HUES64 (cell line): ENCODE measurements around the gene CDKN1A. TPM values are rescaled to one million over a fixed set of nuclear protein-coding genes. Genes with fewer than 3 reads are reported as not detected.

Source experiments
- H3K27ac ChIP-seq: 2 replicates; pipeline ENCODE4 v1.7.0; 2013; ENCODE audit warnings: low read depth, low read length, inconsistent platforms
- H3K27me3 ChIP-seq: 2 replicates; pipeline ENCODE4 v1.6.1; 2013; ENCODE audit warnings: mild to moderate bottlenecking, low read length; ENCODE audit not compliant: insufficient read depth
- H3K36me3 ChIP-seq: 2 replicates; pipeline ENCODE4 v1.6.1; 2013; ENCODE audit warnings: mild to moderate bottlenecking, low read length; ENCODE audit not compliant: insufficient read depth
- H3K4me1 ChIP-seq: 2 replicates; pipeline ENCODE4 v1.6.1; 2013; ENCODE audit warnings: mild to moderate bottlenecking, low read length, moderate library complexity; ENCODE audit not compliant: insufficient read depth
- H3K4me3 ChIP-seq: 2 replicates; pipeline ENCODE4 v1.5.1; 2013; ENCODE audit warnings: mild to moderate bottlenecking, low read length, moderate library complexity
- H3K9ac ChIP-seq: 2 replicates; pipeline ENCODE4 v1.6.1; 2013; ENCODE audit warnings: mild to moderate bottlenecking, low read depth, low read length
- H3K9me3 ChIP-seq: 2 replicates; pipeline ENCODE4 v1.6.1; 2013; ENCODE audit warnings: low read depth, low read length; ENCODE audit not compliant: insufficient read depth
- WGBS: fragments of 150-250, 120-280 bp; methylation state at CpG from one replicate; pipeline ENCODE4 v1.1.7; 2013; ENCODE audit warnings: missing lambda C conversion rate; 5-methylcytosine and 5-hydroxymethylcytosine counted together
- polyA plus RNA-seq, 2 experiments: library from polyadenylated mRNA; stranded (reverse); fragments of 50-300 nt; gene quantifications; one replicate each; pipeline ENCODE4 v1.2.3, GENCODE V29; 2013

Gene CDKN1A
- 20.0 TPM for polyA plus RNA-seq (2013, experiment 1 of 2)
- 17.7 TPM for polyA plus RNA-seq (2013, experiment 2 of 2)

GRCh38 chr6:36678488-36679042 is at the start of gene CDKN1A:
Gene CDKN1A (plus strand): TSS chr6:36678714. CDS start chr6:36684102, 5,388 bp downstream.
- peak within 1 kb of the TSS; percentile 72 for H3K4me3 ChIP-seq
- 1% methylated on average over 63 of the region's 63 CpGs for WGBS
- peaks cover 37% of the 10 kb centered on the region for H3K27me3 ChIP-seq
- no peaks in the 10 kb centered on the region for H3K9me3 ChIP-seq
- H3K4me1 ChIP-seq, result peaks cover 37% of the 10 kb centered on the region
- peaks cover 3% of the 10 kb centered on the region; the same call in 1 of the 2 replicates for H3K36me3 ChIP-seq
- no peak within 1 kb of the TSS; the same call in 1 of the 2 replicates for H3K27ac ChIP-seq
- peak within 1 kb of the TSS; percentile 58 for H3K9ac ChIP-seq

DNA sequence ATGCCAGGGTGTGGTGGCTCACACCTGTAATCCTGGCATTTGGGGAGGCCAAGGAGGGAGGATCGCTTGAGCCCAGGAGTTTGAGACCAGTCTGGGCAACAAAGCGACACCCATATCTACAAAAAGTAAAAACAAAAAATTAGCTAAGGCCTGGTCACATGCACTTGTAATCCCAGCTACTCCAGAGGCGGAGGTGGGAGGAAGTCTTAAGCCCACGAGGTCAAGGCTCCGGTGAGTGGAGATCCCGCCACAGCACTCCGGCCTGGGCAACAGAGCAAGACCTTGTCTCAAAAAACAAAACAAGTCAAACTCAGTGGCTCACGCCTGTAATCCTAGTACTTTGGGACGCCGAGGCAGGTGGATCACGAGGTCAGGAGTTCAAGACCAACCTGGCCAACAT is 48.7 kb upstream of the CDKN1A start:
- no peak overlapping the region for H3K9ac ChIP-seq
- WGBS, result 92% methylated on average over 11 of the region's 11 CpGs

GRCh38 chr6:36631326-36632011 is 47.0 kb upstream of the CDKN1A start:
- no peak overlapping the region for H3K27ac ChIP-seq

More for the DNA sequence above, 48.7 kb upstream of the CDKN1A start:
- H3K4me3 ChIP-seq, result no peak overlapping the region
- 0 out of 2 replicates have a peak, but pooled peaks cover 2% of the 10 kb centered on the region for H3K4me1 ChIP-seq
- no peak overlapping the region for H3K27ac ChIP-seq
- H3K9me3 ChIP-seq, result no peaks in the 10 kb centered on the region
- H3K36me3 ChIP-seq, result no peaks in the 10 kb centered on the region
- no peaks in the 10 kb centered on the region for H3K27me3 ChIP-seq

GRCh38 chr6:36633370-36633769 is 45.1 kb upstream of the CDKN1A start:
- Histone ChIP-seq H3K4me3 (no peak overlapping the region), H3K27me3 (no peaks in the 10 kb centered on the region), H3K27ac (no peak overlapping the region), H3K4me1 (0 out of 2 replicates have a peak, but pooled peaks cover 2% of the 10 kb centered on the region), H3K9me3 (no peaks in the 10 kb centered on the region), H3K9ac (no peak overlapping the region), H3K36me3 (no peaks in the 10 kb centered on the region)
- WGBS, result 93% methylated on average over 6 of the region's 6 CpGs

More at GRCh38 chr6:36631326-36632011, 47.0 kb upstream of the CDKN1A start:
- Histone ChIP-seq H3K27me3 (no peaks in the 10 kb centered on the region), H3K4me1 (0 out of 2 replicates have a peak, but pooled peaks cover 2% of the 10 kb centered on the region), H3K36me3 (no peaks in the 10 kb centered on the region), H3K4me3 (no peak overlapping the region), H3K9ac (no peak overlapping the region), H3K9me3 (no peaks in the 10 kb centered on the region)
- 81% methylated on average over 14 of the region's 14 CpGs for WGBS

- no peak overlapping the region for H3K27ac ChIP-seq
- no peaks in the 10 kb centered on the region for H3K36me3 ChIP-seq
- no peak overlapping the region for H3K4me3 ChIP-seq
- WGBS, result 84% methylated on average over 9 of the region's 9 CpGs
- no peak overlapping the region for H3K9ac ChIP-seq
- no peaks in the 10 kb centered on the region for H3K9me3 ChIP-seq
- H3K4me1 ChIP-seq, result 0 out of 2 replicates have a peak, but pooled peaks cover 2% of the 10 kb centered on the region
- no peaks in the 10 kb centered on the region for H3K27me3 ChIP-seq
These were observed 44.6 kb upstream of the CDKN1A start for GRCh38 chr6:36633915-36634314.

DNA sequence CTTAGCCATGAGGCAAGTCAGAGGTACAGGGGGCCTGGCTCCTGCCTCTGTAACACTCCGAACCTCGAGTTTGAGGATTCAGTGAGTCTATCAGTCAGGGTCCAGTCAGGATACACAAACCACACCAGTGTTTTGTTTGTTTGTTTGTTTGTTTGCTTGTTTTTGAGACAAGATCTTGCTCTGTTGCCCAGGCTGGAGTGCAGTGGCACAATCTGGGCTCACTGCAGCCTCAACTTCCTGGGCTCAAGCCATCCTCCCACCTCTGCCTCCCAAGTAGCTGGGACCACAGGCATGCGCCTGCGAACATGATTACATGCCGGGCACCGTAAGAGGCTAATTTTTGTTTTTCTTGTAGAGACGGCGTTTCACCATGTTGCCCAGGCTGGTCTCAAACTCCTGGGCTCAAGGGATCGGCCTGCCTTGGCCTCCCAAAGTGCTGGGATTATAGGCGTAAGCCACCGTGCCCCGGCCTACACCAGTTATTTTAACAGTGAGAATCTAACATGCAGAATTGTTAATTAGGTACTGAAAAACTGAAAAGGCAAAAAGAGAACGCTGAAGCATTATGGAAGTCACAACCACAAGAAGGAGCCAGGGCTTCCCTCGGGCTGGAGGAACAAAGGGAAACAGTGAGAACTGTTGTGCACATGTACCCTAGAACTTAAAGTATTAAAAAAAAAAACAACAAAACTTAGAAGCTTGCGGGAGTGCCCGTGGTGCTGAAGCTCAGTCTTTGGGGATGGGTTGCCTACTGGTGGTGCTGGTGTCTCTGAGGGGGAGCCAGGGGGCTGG is 44.0 kb upstream of the CDKN1A start:
- no peak overlapping the region for H3K27ac ChIP-seq
- WGBS, result 92% methylated on average over 16 of the region's 16 CpGs

GRCh38 chr6:36636283-36636682 is 42.2 kb upstream of the CDKN1A start:
- WGBS, result 80% methylated on average over 5 of the region's 5 CpGs
- no peak overlapping the region for H3K9ac ChIP-seq
- H3K36me3 ChIP-seq, result no peaks in the 10 kb centered on the region
- no peak overlapping the region for H3K27ac ChIP-seq
- H3K9me3 ChIP-seq, result no peaks in the 10 kb centered on the region
- 0 out of 2 replicates have a peak, but pooled peaks cover 2% of the 10 kb centered on the region for H3K4me1 ChIP-seq
- no peaks in the 10 kb centered on the region for H3K27me3 ChIP-seq
- no peak overlapping the region for H3K4me3 ChIP-seq

More for the DNA sequence above, 44.0 kb upstream of the CDKN1A start:
- no peak overlapping the region for H3K4me3 ChIP-seq
- H3K9me3 ChIP-seq, result no peaks in the 10 kb centered on the region
- H3K9ac ChIP-seq, result no peak overlapping the region
- H3K27me3 ChIP-seq, result no peaks in the 10 kb centered on the region
- no peaks in the 10 kb centered on the region for H3K36me3 ChIP-seq
- H3K4me1 ChIP-seq, result 0 out of 2 replicates have a peak, but pooled peaks cover 2% of the 10 kb centered on the region

GRCh38 chr6:36636687-36637418 is 41.7 kb upstream of the CDKN1A start:
- H3K9ac ChIP-seq, result no peak overlapping the region
- H3K36me3 ChIP-seq, result no peaks in the 10 kb centered on the region
- H3K4me1 ChIP-seq, result 0 out of 2 replicates have a peak, but pooled peaks cover 4% of the 10 kb centered on the region
- no peaks in the 10 kb centered on the region for H3K9me3 ChIP-seq
- H3K4me3 ChIP-seq, result no peak overlapping the region
- no peak overlapping the region for H3K27ac ChIP-seq
- H3K27me3 ChIP-seq, result no peaks in the 10 kb centered on the region
- 89% methylated on average over 12 of the region's 12 CpGs for WGBS

DNA sequence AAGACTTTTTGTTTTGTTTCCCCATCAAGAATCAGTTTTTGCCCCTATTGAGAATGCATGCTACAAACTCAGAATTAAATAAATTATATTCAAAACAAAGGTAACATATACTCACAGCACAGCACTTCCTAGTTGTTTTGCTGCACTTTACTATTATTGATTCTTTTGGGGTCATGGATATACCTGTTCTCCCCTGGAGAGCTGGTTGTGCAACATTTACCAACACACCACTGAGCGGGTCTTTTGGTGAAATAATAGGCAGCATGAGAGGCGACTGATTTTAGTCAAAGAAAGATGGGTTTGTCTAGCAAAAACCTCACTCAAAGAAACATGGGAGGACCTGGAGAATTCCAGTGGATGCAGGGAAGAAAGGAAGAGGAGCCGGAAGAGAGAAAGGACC is 39.9 kb upstream of the CDKN1A start:
- Histone ChIP-seq H3K36me3 (no peaks in the 10 kb centered on the region), H3K27me3 (no peaks in the 10 kb centered on the region), H3K9ac (no peak overlapping the region), H3K4me1 (peaks cover 4% of the 10 kb centered on the region; the same call in 1 of the 2 replicates), H3K27ac (no peak overlapping the region), H3K9me3 (no peaks in the 10 kb centered on the region), H3K4me3 (no peak overlapping the region)
- WGBS, result 93% methylated on average over 3 of the region's 3 CpGs

DNA sequence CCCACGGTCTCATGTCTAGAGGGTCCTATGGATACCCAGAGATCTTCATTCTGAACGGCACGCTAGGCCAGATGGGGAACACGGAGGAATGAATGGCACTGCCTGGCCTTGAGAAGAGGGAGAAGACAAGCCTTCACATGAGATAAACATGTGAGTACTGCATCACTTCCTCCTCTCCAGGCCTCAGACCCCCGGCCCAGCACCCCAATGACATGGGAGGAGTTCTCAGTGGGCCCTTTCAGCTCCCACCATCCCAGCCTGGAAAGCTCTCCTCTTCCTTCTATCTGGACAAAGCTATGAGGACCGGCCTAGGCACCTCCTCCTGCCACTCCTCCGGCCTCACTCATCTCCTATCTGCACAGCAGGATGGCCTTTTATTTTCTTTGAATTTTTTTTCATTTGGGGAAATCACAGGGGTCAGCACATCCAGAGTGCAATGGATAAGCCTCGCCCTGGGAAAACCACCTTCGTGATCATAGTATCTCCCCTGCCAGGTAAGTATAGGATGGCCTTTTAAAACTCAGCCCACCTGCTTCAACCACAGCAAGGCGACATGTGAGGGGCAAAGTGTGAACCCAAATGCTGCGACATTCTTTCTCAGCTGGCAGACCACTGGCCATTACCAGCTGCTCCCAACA is 39.2 kb upstream of the CDKN1A start:
- no peaks in the 10 kb centered on the region for H3K36me3 ChIP-seq
- no peak overlapping the region for H3K27ac ChIP-seq
- H3K9ac ChIP-seq, result no peak overlapping the region
- H3K4me1 ChIP-seq, result peaks cover 4% of the 10 kb centered on the region; the same call in 1 of the 2 replicates
- H3K9me3 ChIP-seq, result no peaks in the 10 kb centered on the region
- WGBS, result 91% methylated on average over 11 of the region's 11 CpGs
- no peak overlapping the region for H3K4me3 ChIP-seq
- H3K27me3 ChIP-seq, result no peaks in the 10 kb centered on the region
